C4-2B (cell line): ENCODE data around the gene DNAH8.

Experiments
- ZFX ChIP-seq: fragments of 450-650 bp; IDR thresholded peaks from 2 replicates; pipeline ENCODE4 v1.6.1; 2017
- TF ChIP-seq, protein P1 (sequence below): fragments of 450-650 bp; conservative IDR thresholded peaks from 2 replicates; pipeline ENCODE4 v1.5.1; 2017; ENCODE audit warnings: mild to moderate bottlenecking

DNA sequence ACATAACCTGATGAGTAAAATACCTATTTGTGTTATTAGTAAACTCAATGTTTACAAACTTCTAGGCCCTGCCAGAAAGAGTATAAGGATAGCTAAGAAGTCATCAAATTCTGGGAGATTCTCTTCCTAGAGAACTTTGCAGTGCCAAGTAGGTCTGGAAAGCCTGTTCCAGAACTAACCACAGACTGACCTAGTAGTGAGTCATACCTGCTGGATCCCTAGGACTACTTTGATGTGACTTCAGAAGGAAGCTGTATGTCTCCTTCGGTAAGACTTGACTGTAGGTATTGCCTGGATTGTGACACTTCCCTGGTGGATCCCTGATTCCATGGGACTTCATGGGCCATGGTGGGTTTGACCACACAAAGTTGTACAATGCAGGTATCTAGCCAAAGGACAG, 131.7 kb downstream of the DNAH8 start:
- TF ChIP-seq, protein P1, sequence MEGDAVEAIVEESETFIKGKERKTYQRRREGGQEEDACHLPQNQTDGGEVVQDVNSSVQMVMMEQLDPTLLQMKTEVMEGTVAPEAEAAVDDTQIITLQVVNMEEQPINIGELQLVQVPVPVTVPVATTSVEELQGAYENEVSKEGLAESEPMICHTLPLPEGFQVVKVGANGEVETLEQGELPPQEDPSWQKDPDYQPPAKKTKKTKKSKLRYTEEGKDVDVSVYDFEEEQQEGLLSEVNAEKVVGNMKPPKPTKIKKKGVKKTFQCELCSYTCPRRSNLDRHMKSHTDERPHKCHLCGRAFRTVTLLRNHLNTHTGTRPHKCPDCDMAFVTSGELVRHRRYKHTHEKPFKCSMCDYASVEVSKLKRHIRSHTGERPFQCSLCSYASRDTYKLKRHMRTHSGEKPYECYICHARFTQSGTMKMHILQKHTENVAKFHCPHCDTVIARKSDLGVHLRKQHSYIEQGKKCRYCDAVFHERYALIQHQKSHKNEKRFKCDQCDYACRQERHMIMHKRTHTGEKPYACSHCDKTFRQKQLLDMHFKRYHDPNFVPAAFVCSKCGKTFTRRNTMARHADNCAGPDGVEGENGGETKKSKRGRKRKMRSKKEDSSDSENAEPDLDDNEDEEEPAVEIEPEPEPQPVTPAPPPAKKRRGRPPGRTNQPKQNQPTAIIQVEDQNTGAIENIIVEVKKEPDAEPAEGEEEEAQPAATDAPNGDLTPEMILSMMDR, result no peak
- TF ChIP-seq ZFX, result no peak
